Left forelimb (tissue), 1 donor: ENCODE results near the gene BRI3.

ENCODE experiments used
- DNase-seq: peaks from one replicate; pipeline ENCODE4 v3.0.0-alpha.2; 2018; ENCODE audit warnings: low spot score

Gene BRI3

DNA sequence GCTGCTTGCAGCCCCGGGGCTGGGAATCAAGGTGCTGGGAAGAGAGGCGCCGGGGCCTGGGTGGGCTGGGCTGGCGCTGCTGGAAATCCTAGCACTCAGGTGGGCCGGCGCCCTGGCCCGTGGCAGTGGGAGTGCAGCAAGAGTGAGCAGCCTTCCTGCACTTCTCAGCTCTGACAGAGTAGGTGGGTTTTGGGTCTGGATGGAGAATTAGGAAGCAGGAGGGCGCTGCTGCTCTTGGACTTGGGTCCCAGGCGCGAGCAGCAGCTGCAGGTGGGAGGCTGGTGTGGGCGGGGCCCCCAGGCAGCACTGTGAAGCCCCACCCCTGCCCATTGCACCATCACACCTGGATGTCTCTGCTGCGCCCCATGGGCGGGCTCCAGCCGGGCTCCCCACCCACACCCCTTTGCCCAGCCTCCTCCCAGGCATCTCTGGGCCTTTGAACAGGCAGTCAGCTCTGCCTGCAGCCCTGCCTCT is 6.0 kb downstream of the BRI3 start:
- DNase-seq = no peak

GRCh38 chr7:98288064-98288823 is 6.8 kb downstream of the BRI3 start:
- DNase-seq = no peak

DNA sequence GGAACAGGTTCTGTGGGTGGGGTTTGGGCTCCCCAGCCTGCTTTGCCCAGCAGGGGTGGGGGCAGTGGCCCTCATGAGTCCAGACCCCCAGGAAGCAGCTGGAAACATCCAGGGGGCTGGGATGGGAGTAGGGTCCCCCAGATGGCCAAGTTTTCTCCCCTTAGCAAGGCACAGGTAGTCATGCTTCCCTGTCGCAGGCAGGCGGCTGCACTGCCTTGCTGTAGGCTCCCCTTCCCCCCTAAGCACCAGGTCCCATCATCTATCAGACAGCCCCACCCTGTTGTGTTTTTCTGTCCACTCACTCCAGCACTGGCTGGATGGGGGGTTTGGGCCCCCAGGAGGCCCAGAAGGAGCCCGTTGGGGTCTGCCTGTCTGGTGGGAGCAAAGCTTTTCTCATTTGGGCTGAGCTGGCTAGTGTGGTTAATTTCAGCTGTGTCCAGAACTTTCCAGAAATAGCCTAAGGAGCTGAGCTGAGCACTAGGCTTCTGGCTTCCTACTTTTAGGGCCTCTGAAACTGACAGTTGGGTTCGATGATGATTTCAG is 7.9 kb downstream of the BRI3 start:
- no peak for DNase-seq

DNA sequence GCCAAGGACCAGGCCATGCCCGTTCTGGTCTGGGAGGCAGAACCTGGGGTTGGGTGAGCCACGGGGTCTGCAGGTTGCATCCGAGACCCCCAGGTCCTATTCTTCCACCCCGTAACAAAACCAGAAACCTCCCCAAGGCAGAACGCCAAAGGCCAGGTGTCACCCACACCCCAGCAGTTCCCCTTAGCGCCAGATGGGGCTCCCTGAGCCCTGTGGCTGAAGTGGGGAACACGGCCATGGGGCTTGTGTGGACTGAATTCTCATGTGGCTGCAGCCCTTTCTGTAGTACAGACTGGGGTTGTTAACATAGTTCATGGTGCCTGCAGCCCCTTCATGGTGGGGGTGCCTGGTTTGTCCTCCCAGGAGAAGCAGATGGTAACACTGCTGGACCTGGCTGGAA is 10.2 kb downstream of the BRI3 start:
- DNase-seq = no peak

- no peak for DNase-seq
These were observed 11.8 kb downstream of the BRI3 start for GRCh38 chr7:98293265-98293664.

GRCh38 chr7:98293746-98294145 is 12.3 kb downstream of the BRI3 start:
- no peak for DNase-seq

- no peak for DNase-seq
These were observed 12.8 kb downstream of the BRI3 start for GRCh38 chr7:98294326-98294725.

DNA sequence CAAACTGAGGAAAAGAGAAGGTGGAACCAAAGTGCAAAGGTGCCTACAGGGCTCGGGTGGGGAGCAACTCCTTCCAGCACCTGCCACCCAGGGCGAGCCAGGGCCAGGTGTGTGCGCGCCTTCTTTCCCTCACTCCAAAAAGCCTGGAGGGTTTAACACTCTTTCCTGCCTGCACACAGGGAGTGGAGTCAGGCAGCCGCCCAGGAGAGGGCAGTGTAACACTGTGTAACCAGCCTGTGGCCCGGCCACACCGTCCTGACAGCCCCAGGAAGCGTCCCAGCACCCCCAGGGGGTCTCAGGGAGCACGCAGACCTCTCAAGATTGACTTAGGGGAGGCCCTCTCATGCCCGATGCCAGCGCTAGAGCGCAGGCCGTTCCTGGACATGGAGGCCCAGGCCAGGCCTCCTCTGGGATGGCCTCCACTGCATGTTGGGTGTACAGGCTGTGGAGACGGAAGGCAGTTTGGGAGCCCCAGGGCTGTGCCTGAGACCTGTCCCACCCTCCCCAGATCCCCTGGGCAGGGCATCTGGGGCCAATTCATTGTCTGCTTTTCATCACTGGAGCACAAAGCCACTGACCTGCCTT is 13.4 kb downstream of the BRI3 start:
- DNase-seq = no peak

DNA sequence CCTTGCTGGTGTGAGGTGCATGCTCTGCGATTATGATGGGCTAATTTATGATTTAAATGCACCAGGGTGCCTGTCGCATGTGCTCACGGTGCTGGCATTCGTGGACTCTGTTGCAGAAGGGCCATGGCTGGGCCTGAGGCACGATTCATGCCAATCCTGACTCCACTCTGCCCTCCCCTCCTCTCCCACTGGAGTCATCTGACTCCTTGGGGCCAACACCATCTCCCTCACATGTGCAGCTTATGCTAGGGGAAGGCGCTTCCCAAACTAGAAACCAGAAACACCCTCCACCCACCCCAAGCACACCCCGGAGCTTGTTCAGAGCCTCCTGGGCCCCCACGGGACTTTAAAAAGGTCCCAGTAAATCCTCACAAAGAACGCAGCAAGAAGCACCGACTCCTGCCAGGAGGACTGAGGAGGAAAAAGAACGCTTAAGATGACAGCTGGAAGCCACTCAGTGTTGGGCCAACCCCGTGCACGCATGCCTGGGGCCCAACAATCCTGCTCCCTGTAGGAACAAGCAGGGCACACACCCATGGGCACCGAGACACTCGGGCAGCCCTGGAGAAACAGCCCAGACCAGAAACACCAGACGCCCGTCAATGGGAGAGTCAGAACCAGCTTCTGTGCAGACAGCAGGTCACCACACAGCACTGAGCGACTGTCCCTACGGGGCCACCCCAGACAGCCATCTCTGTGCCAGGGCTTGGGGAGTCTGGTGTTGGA is 14.1 kb downstream of the BRI3 start:
- no peak for DNase-seq

DNA sequence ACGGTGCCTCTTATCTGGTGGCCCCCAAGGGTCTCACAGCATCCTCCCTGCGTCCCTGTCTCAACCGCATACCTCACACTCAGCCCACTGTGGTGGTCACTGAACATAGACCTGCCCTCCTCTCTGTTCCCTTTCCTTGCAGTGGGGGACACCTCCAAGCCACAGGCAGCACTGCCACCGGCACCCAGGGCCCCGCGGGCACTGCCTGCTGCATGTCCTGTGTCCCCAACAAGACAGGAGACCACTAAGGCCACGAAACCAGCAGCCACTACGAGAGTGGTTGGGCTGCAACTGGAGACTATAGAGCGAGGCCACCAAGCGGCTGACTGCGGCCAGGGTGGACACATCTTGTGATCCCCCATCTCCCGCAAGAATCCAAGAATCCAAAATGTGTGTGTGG is 15.3 kb downstream of the BRI3 start:
- DNase-seq = no peak

GRCh38 chr7:98297626-98298286 is 16.3 kb downstream of the BRI3 start:
- no peak for DNase-seq

DNA sequence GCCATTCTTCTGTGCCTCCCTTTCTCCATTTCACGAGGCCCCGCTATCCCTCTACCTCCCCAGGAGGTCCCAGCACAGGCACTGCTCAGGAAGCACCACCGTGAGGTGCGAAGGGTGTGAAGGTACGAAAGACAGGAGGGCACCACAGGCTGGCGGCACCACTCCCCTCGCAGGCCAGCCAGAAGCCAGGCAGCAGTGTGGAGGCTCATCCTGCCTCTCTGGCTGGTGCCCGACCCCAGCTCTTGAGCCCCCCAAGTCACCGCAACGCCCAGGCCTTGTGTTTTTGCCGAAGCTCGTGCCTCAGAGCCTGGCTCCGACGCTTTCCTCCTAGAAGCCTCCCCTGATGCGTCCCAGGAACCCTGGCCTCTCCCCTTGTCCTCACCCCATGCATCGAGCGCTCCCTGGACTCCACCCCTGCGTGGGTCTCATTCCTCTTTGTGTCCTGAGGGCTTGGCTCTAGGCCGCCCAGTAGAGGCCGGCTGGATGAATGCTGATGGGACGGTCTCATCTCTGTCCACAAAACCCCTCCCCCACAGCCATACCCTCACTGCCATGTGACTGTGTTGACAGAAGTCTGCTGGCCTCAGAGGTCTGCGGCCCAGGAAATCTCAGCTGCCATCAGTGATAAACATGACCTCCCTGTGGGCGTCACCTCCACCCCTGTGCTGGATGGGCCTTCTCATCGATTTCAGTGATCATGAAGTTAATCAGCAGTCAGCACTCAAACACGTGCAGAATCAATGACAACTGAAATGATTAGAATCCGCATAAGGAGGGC is 19.3 kb downstream of the BRI3 start:
- DNase-seq = no peak

GRCh38 chr7:98301693-98302470 is 20.4 kb downstream of the BRI3 start:
- DNase-seq = no peak

- no peak for DNase-seq
These were observed 21.8 kb downstream of the BRI3 start for GRCh38 chr7:98303176-98303865.

GRCh38 chr7:98303906-98304305 is 22.4 kb downstream of the BRI3 start:
- no peak for DNase-seq

- DNase-seq = no peak
These were observed 24.6 kb downstream of the BRI3 start for GRCh38 chr7:98305951-98306535.

DNA sequence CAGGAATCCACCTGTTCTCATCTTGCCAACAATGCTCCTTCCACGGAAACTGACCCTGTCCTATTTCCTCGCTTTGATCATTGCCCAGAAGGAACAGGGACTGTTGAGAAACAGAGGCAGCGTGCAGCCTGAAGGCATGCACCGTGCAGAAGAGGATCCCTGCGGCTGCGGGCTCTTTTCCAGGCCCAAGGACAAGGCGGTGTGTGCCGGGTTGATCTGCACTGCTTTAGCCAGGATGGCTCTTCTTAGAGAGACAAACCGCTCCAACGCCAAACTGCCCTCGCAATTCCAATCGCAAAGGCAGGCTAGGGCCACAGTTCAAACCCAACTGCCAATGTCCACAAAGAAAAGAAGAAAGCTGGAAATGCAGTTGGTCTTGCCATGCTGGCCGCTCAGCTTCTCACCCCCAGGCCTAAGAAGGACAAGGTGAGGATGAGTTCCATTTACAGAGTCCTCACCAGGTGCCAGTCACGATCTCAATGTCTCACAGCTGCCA is 26.5 kb downstream of the BRI3 start:
- no peak for DNase-seq

- DNase-seq = no peak
These were observed 28.1 kb downstream of the BRI3 start for GRCh38 chr7:98309566-98309965.

DNA sequence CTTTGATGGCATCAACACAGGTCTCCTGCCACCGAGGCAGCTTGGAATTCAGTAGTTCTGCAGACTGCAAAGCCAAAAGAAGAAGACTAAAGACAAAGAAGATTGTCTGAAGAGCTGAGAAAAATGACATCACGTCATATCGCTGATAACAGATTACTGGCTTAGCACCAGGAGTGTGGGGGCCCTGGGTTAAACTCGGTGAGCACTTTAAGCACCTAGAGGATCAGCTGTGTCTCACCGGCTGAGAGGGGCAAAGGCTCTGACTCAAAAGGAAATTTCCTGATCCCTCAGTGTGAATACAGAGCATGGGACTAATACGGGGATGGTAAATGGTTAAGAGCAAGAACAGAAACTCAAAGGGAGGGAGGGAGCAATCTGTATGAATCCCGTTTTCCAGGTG is 30.7 kb downstream of the BRI3 start:
- DNase-seq = no peak

GRCh38 chr7:98314469-98314868 is 33.0 kb downstream of the BRI3 start:
- no peak for DNase-seq
